Measurements from ENCODE around the gene SMARCC2. TPM values are rescaled to one million over a fixed set of nuclear protein-coding genes. Genes with fewer than 3 reads are reported as not detected.
"Not testable (repeated sequence)": the region's sequence is repeated elsewhere in the genome, so short reads cannot be mapped to it uniquely, and the experiment has no call there.

Gene SMARCC2
- total RNA-seq, 2 donors from 2014 or later: 46.2 to 50.8 TPM

GRCh38 chr12:56198836-56199235 lies 9.6 kb upstream of the SMARCC2 start:
- no peaks in the 10 kb centered on the region for H3K27me3 ChIP-seq
- no peak for DNase-seq
- no peaks in the 10 kb centered on the region for H3K9me3 ChIP-seq
- intact Hi-C loops (cut with DNase I): no loop called here
- no peaks in the 10 kb centered on the region for H3K36me3 ChIP-seq (replicated peaks in 1 of 2; ENCODE audit: insufficient read depth in 1 of 2, low read depth in 2 of 2)
- no peak for ATAC-seq
- no peak for TF ChIP-seq CTCF (IDR thresholded peaks at IDR 0.05)
- TF ChIP-seq POLR2A (IDR thresholded peaks at IDR 0.05): no peak
- 84 to 90% methylated on average over 1 of the region's 1 CpG for whole genome bisulfite sequencing, 2 donors
- H3K27ac ChIP-seq: no peak overlapping the region
- H3K4me1 ChIP-seq: no peaks in the 10 kb centered on the region
- no peak overlapping the region for H3K4me3 ChIP-seq

GRCh38 chr12:56197921-56198635 lies 8.8 kb upstream of the SMARCC2 start:
- H3K9me3 ChIP-seq: no peaks in the 10 kb centered on the region
- TF ChIP-seq CTCF (IDR thresholded peaks at IDR 0.05) (no peak), POLR2A (IDR thresholded peaks at IDR 0.05) (no peak)
- no peaks in the 10 kb centered on the region for H3K27me3 ChIP-seq
- H3K36me3 ChIP-seq (replicated peaks in 1 of 2; ENCODE audit: insufficient read depth in 1 of 2, low read depth in 2 of 2): no peaks in the 10 kb centered on the region
- ATAC-seq: no peak
- no peaks in the 10 kb centered on the region for H3K4me1 ChIP-seq
- no peak for DNase-seq
- 88% methylated on average over 9 of the region's 9 CpGs for WGBS, 2 donors
- intact Hi-C loops (cut with DNase I): no loop called here
- no peak overlapping the region for H3K4me3 ChIP-seq
- no peak overlapping the region for H3K27ac ChIP-seq

- H3K9me3 ChIP-seq; H3K4me1 ChIP-seq; intact Hi-C loops (cut with DNase I); H3K27ac ChIP-seq; H3K36me3 ChIP-seq (replicated peaks in 1 of 2; ENCODE audit: insufficient read depth in 1 of 2, low read depth in 2 of 2); H3K27me3 ChIP-seq; H3K4me3 ChIP-seq: not testable (repeated sequence)
- 74 to 84% methylated on average over 11 of the region's 11 CpGs for WGBS, 2 donors
- ATAC-seq (peak; percentile 28), DNase-seq (peak in 1 of 4 donors; percentile 10)
Observed at GRCh38 chr12:56196818-56197550, 7.7 kb upstream of the SMARCC2 start.

GRCh38 chr12:56193025-56193578 lies 3.8 kb upstream of the SMARCC2 start:
- no peak overlapping the region for H3K4me3 ChIP-seq
- no peaks in the 10 kb centered on the region for H3K9me3 ChIP-seq
- peaks cover 13% of the 10 kb centered on the region for H3K4me1 ChIP-seq
- H3K36me3 ChIP-seq (replicated peaks in 1 of 2; ENCODE audit: insufficient read depth in 1 of 2, low read depth in 2 of 2): no peaks in the 10 kb centered on the region
- ATAC-seq: peak; percentile 20
- intact Hi-C loops (cut with DNase I): no loop called here
- no peaks in the 10 kb centered on the region for H3K27me3 ChIP-seq
- WGBS, 2 donors: 23 to 53% methylated on average over 1 of the region's 1 CpG
- TF ChIP-seq CTCF (IDR thresholded peaks at IDR 0.05) (peak; percentile 64 to 94 (median 90)), POLR2A (IDR thresholded peaks at IDR 0.05) (no peak)
- H3K27ac ChIP-seq: no peak overlapping the region
- peak; percentile 85 to 90 (median 86) for DNase-seq

- H3K27ac ChIP-seq: no peak overlapping the region
Observed at GRCh38 chr12:56192582-56192981, 3.3 kb upstream of the SMARCC2 start.

More at GRCh38 chr12:56192582-56192981, 3.3 kb upstream of the SMARCC2 start:
- H3K9me3 ChIP-seq: no peaks in the 10 kb centered on the region
- H3K36me3 ChIP-seq (replicated peaks in 1 of 2; ENCODE audit: insufficient read depth in 1 of 2, low read depth in 2 of 2): no peaks in the 10 kb centered on the region
- H3K4me3 ChIP-seq: no peak overlapping the region
- DNase-seq: no peak
- peaks cover 18% of the 10 kb centered on the region for H3K4me1 ChIP-seq
- TF ChIP-seq POLR2A (IDR thresholded peaks at IDR 0.05) (no peak), CTCF (IDR thresholded peaks at IDR 0.05) (no peak)
- intact Hi-C loops (cut with DNase I): no loop called here
- H3K27me3 ChIP-seq: no peaks in the 10 kb centered on the region
- ATAC-seq: no peak

All from body of pancreas (tissue), 4 donors.